ENCODE results near the gene SHF.
"Not testable (repeated sequence)": the region's sequence is repeated elsewhere in the genome, so short reads cannot be mapped to it uniquely, and the experiment has no call there.

The SHF gene

GRCh38 chr15:45187894-45188830, at the start of gene SHF:
Gene SHF, minus strand, starts transcription at chr15:45187966. Its CDS starts 15 bp downstream, at chr15:45187951.
- peak; percentile 49 to 69 (median 62) for DNase-seq

GRCh38 chr15:45236806-45237205, 49.0 kb upstream of the SHF start:
- not testable (repeated sequence) for DNase-seq

GRCh38 chr15:45234562-45235235, 46.9 kb upstream of the SHF start:
- DNase-seq, result no peak

- no peak for DNase-seq
Observed at GRCh38 chr15:45231864-45232562, 44.2 kb upstream of the SHF start.

- DNase-seq, result no peak
Observed at GRCh38 chr15:45231132-45231531, 43.4 kb upstream of the SHF start.

- no peak for DNase-seq
Observed at GRCh38 chr15:45230245-45230965, 42.6 kb upstream of the SHF start.

- DNase-seq, result no peak
Observed at GRCh38 chr15:45228931-45229330, 41.2 kb upstream of the SHF start.

- no peak for DNase-seq
Observed at GRCh38 chr15:45225506-45226273, 37.9 kb upstream of the SHF start.

GRCh38 chr15:45224621-45225217, 37.0 kb upstream of the SHF start:
- no peak for DNase-seq

GRCh38 chr15:45221967-45222366, 34.2 kb upstream of the SHF start:
- no peak for DNase-seq

- no peak for DNase-seq
Observed at GRCh38 chr15:45221053-45221599, 33.4 kb upstream of the SHF start.

- DNase-seq, result no peak
Observed at GRCh38 chr15:45212493-45212892, 24.7 kb upstream of the SHF start.

GRCh38 chr15:45205192-45205591, 17.4 kb upstream of the SHF start:
- peak; percentile 39 to 70 (median 47) for DNase-seq

GRCh38 chr15:45203182-45203581, 15.4 kb upstream of the SHF start:
- DNase-seq, result no peak

- no peak for DNase-seq
Observed at GRCh38 chr15:45201869-45202268, 14.1 kb upstream of the SHF start.

- DNase-seq, result no peak
Observed at GRCh38 chr15:45201557-45201859, 13.7 kb upstream of the SHF start.

- peak; percentile 64 to 91 (median 81) for DNase-seq
Observed at GRCh38 chr15:45200799-45201556, 13.2 kb upstream of the SHF start.

GRCh38 chr15:45200001-45200798, 12.4 kb upstream of the SHF start:
- DNase-seq, result peak; percentile 86 to 96 (median 88)

GRCh38 chr15:45199136-45199810, 11.5 kb upstream of the SHF start:
- DNase-seq, result peak in 2 of 3 experiments; percentile 33 to 67

Data from NCI-H1417 (cell line).